Measurements from ENCODE around the gene CYP3A4.

Gene CYP3A4

DNA sequence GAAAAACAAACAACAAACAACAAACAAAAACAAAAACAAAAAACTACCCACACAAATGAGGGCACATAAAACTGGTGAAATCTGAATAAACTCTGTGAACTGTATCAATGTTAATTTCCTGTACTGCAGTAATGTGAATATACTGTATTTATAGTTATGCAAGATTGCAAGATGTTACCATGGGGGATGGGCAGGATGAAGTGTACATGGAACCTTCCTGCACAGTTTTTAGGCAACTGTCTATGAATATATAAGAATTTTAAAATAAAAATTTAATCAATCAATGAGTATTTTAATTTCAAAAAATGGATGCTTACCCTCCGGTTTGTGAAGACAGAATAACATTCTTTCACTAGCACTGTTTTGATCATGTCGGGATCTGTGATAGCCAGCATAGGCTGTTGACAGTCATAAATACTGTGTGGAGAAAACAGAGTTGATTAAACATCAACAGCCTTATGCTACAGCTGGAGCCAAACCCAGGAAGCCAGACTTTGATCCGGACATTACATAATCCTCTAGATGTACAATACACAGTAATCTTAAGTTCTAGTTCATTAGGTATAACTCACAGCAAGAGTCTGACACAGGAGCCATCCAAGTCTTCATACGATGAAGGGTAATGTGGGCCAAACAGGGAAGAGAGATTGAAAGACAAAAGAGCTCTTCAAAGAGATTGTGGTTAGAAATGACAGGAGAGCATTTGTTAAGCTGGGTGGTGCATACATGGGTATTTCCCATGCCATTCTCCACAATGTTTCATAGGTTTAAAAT lies 63.8 kb downstream of the CYP3A4 start (continued):
- no peak for TF ChIP-seq ZNF596 (tag by site-specific recombination; IDR thresholded peaks at IDR 0.05)
- no peak for TF ChIP-seq ZNF777 (tag by site-specific recombination; IDR thresholded peaks at IDR 0.05; ENCODE audit: borderline replicate concordance)
- TF ChIP-seq, protein P1, sequence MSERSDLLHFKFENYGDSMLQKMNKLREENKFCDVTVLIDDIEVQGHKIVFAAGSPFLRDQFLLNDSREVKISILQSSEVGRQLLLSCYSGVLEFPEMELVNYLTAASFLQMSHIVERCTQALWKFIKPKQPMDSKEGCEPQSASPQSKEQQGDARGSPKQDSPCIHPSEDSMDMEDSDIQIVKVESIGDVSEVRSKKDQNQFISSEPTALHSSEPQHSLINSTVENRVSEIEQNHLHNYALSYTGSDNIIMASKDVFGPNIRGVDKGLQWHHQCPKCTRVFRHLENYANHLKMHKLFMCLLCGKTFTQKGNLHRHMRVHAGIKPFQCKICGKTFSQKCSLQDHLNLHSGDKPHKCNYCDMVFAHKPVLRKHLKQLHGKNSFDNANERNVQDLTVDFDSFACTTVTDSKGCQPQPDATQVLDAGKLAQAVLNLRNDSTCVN (tag by site-specific recombination; optimal IDR thresholded peaks at IDR 0.05): no peak
- TF ChIP-seq ZNF776 (tag by site-specific recombination; IDR thresholded peaks at IDR 0.05; ENCODE audit: borderline replicate concordance): no peak
- no peak for TF ChIP-seq ZNF157 (tag by site-specific recombination; IDR thresholded peaks at IDR 0.05)
- TF ChIP-seq ZNF571 (tag by site-specific recombination; IDR thresholded peaks at IDR 0.05): no peak

DNA sequence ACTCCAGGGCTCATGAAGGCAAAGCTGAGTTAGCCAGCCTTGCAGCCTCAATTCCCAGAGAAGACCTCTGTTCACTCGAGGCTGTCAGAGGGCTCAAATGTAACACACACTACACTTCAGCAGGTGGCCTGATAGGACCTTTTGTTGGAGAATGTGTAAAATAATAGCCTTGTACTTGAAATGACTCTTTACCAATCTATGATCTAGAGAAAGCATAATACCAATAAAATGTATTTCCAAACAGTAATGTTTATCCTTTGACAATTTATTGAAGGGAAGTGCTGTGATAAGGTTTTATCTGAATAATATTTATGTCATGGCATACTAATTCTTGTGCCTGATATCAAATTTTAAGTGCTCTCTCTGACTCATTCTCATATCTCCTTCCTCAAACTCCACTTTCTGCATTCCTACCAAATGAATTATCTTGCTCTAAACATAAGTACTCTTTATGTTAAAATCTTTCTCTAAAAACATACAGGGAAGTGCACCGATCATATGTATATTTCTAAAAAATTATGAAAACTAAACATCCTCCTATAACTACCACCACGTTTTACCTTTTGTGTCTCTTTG lies 69.9 kb downstream of the CYP3A4 start:
- no peaks in the 10 kb centered on the region for H3K36me3 ChIP-seq (ENCODE audit: control insufficient read depth in 2 of 2, insufficient read depth in 1 of 2, low read length in 2 of 2)
- CTCF ChIA-PET: no interaction called here
- no peak overlapping the region for H3K27ac ChIP-seq (ENCODE audit: extremely low read depth, low read depth, low read length)
- no peaks in the 10 kb centered on the region for H3K9me3 ChIP-seq (ENCODE audit: control insufficient read depth, insufficient read depth, low read depth, low read length)
- POLR2A ChIA-PET: no interaction called here
- H3K4me1 ChIP-seq (ENCODE audit: control insufficient read depth, insufficient read depth, low read length): no peaks in the 10 kb centered on the region
- no peak overlapping the region for H3K4me3 ChIP-seq (ENCODE audit: low read depth, low read length)
- TF ChIP-seq ZNF544 (tag by site-specific recombination; IDR thresholded peaks at IDR 0.05): no peak
- no peak for TF ChIP-seq ZNF560 (tag by site-specific recombination; IDR thresholded peaks at IDR 0.05; ENCODE audit: borderline replicate concordance)
- no peak for TF ChIP-seq OVOL3 (tag by site-specific recombination; IDR thresholded peaks at IDR 0.05)
- TF ChIP-seq ZNF280D (tag by site-specific recombination; IDR thresholded peaks at IDR 0.05): no peak
- no peak for TF ChIP-seq ZNF146 (tag by site-specific recombination; IDR thresholded peaks at IDR 0.05)
- no peak for TF ChIP-seq ZXDB (tag by site-specific recombination; IDR thresholded peaks at IDR 0.05)
- TF ChIP-seq SP2 (tag by site-specific recombination; IDR thresholded peaks at IDR 0.05): no peak
- TF ChIP-seq ZNF501 (tag by site-specific recombination; IDR thresholded peaks at IDR 0.05): no peak
- no peak for TF ChIP-seq REPIN1 (tag by site-specific recombination; IDR thresholded peaks at IDR 0.05; ENCODE audit: low read depth)
- TF ChIP-seq GFI1B (tag by site-specific recombination; IDR thresholded peaks at IDR 0.05): no peak
- TF ChIP-seq ZNF449 (tag by site-specific recombination; IDR thresholded peaks at IDR 0.05): no peak
- no peak for TF ChIP-seq ZNF426 (tag by site-specific recombination; IDR thresholded peaks at IDR 0.05)
- no peak for TF ChIP-seq ZSCAN30 (tag by site-specific recombination; IDR thresholded peaks at IDR 0.05)
- TF ChIP-seq, protein P2, sequence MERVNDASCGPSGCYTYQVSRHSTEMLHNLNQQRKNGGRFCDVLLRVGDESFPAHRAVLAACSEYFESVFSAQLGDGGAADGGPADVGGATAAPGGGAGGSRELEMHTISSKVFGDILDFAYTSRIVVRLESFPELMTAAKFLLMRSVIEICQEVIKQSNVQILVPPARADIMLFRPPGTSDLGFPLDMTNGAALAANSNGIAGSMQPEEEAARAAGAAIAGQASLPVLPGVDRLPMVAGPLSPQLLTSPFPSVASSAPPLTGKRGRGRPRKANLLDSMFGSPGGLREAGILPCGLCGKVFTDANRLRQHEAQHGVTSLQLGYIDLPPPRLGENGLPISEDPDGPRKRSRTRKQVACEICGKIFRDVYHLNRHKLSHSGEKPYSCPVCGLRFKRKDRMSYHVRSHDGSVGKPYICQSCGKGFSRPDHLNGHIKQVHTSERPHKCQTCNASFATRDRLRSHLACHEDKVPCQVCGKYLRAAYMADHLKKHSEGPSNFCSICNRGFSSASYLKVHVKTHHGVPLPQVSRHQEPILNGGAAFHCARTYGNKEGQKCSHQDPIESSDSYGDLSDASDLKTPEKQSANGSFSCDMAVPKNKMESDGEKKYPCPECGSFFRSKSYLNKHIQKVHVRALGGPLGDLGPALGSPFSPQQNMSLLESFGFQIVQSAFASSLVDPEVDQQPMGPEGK (tag by site-specific recombination; IDR thresholded peaks at IDR 0.05): no peak
- no peak for TF ChIP-seq ZNF280C (tag by site-specific recombination; IDR thresholded peaks at IDR 0.05)
- no peak for TF ChIP-seq ZNF837 (tag by site-specific recombination; IDR thresholded peaks at IDR 0.05)
- TF ChIP-seq CTCF (tag by site-specific recombination; IDR thresholded peaks at IDR 0.05): no peak
- no peak for TF ChIP-seq HOXD13 (CRISPR knock-in tag; IDR thresholded peaks at IDR 0.05; ENCODE audit: borderline replicate concordance)

Measured in HEK293 (cell line).